Stimulated activated CD4-positive, alpha-beta T cell treated with anti-CD3 and anti-CD28 coated beads, Interleukin-2, amount 100 ng/mL, for 24 hours (primary cell): ENCODE measurements around the gene TMEM270.
"Not testable (repeated sequence)": the region's sequence is repeated elsewhere in the genome, so short reads cannot be mapped to it uniquely, and the experiment has no call there.

Experiments used
- DNase-seq, 2 donors: peaks; one replicate each; pipeline ENCODE4 v3.0.0-alpha.2; 2020

TMEM270 gene, protein sequence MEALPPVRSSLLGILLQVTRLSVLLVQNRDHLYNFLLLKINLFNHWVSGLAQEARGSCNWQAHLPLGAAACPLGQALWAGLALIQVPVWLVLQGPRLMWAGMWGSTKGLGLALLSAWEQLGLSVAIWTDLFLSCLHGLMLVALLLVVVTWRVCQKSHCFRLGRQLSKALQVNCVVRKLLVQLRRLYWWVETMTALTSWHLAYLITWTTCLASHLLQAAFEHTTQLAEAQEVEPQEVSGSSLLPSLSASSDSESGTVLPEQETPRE

DNA sequence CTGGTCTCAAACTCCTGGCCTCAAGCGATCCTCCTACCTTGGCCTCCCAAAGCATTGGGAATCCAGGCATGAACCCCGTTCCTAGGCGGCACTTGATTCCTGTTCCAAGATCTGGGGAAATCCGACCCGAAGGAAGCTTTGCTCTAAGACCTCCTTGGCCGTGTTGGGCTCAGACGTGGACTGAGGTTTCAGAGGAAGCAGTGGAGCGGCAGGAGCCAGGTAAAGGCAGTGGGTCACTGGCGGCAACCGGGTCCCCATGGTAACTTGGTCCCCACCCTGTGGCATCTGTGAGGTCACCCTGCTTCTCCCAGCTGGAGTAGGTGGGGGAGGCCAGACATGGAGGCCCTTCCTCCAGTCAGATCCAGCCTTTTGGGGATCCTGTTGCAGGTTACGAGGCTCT is at the start of gene TMEM270:
Gene TMEM270 (plus strand): TSS at position 301 of the 400 bp plus-strand sequence. CDS start 36 bp downstream, at position 337.
- no peak for DNase-seq

DNA sequence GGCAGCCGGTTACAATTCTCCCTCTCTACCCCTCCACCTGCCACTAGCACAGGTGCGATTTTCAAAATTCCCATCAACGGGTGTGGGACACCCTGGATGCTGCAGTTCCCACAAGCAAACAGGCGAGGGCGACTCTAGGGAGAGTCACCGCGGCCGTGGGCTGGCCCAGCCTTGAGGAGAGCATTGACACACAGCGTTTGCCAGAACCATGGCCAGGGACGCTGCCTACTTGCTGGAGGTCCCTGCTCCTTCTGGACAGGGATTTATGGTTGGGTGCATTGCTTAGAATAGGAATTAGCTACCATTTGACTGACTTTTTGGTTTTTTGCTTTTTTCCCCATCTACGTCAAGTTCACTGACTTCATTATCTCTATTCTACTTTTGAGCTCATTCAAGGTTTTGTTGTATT is 49.2 kb upstream of the TMEM270 start:
- DNase-seq: peak; percentile 64 to 75

DNA sequence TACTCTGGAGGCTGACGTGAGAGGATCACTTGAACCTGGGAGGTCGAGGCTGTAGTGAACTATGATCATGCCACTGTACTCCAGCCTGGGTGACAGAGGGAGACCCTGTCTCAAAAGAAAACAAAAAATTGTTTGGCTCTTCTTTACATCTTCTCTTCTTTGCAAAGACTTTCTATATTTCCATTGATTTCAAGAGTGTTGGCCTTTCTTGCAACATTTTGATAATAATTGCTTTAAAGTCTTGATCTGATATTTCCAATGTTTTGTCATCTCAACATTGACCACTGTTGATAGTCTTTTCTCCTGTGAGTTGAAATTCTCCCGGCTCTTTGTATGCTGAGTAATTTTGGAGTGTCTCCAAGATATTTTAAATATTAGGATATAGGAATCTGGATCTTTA is 48.0 kb upstream of the TMEM270 start:
- DNase-seq: no peak

DNA sequence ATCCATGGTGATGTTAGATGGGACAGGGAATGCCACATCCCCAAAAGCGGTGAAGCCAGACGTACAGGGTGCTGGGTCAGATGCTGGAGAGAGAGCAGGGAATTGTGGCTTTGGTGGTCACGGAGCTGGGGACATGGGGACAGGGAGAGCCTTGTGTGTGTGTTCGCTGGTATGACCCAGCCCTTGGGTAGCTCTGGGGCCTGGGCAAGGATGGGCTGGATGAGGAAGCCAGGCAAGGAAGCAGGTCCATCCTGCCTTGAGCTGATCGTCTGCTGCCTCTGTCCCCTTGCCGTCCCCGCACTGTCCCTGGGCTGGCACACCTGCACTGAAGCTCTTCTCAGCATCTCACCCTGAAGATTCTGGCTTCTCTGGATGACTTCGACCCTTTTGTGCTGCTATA is 45.5 kb upstream of the TMEM270 start:
- DNase-seq: no peak

DNA sequence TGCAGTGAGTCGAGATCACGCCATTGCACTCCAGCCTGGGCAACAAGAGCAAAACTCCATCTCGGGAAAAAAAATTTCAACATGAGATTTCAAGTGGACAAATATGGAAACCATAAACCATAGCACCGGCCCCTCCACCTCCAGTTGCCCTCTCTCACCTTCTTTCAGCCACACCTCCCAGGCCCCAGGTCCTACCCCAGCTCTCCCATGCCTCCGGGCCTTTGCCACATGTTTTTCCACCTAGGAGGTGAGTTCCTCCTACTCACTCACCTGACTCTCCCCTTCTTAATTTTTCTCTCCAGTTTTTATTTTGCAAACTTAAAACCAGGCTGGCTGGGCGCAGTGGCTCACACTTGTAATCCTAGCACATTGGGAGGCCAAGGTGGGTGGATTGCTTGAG is 43.8 kb upstream of the TMEM270 start:
- DNase-seq: no peak

DNA sequence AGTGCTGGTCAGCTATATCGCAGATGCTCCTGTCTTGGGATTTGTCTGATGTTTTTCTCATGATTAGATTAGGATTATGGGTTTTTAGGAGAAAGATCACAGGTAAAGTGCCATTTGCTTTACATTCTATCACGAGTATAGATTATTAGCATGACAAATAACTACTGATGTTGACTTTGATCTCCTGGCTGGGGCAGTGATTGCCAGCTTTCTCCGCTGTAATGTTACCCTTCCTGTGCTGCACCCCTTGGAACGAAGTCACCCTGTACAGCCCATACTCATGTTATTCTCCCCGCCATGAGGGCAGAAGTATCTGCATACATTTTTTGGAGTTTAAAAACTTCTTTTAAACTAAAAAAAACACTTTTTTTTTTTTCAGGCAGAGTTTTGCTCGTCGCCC is 40.9 kb upstream of the TMEM270 start:
- no peak for DNase-seq

DNA sequence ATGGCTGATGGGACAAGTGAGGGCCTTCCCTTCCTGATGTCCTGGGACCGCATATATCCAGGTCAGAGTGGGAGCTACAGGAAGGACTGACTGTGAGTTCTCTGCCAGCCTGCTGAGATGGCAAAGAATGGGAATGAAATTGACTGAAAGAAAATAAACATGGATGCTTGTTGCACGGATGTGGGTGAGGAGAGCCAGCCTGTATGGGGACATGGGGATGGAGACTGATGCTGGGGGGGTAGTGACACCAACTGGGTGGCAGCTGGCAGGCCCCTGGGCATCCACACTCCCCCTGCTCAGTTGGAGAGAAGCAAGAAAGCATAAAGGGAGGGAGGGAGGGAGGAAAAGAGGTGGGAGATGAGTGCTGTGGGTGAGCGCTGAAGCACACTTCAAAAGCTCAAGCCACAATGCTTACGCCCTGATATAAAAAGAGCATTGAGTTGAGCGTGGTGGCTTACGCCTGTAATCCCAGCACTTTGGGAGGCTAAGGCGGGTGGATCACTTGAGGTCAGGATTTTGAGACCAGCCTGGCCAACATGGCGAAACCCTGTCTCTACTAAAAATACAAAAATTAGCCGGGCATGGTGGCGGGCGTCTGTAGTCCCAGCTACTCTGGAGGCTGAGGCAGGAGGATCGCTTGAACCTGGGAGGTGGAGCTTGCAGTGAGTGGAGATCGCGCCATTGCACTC is 39.2 kb upstream of the TMEM270 start:
- DNase-seq: not testable (repeated sequence)

DNA sequence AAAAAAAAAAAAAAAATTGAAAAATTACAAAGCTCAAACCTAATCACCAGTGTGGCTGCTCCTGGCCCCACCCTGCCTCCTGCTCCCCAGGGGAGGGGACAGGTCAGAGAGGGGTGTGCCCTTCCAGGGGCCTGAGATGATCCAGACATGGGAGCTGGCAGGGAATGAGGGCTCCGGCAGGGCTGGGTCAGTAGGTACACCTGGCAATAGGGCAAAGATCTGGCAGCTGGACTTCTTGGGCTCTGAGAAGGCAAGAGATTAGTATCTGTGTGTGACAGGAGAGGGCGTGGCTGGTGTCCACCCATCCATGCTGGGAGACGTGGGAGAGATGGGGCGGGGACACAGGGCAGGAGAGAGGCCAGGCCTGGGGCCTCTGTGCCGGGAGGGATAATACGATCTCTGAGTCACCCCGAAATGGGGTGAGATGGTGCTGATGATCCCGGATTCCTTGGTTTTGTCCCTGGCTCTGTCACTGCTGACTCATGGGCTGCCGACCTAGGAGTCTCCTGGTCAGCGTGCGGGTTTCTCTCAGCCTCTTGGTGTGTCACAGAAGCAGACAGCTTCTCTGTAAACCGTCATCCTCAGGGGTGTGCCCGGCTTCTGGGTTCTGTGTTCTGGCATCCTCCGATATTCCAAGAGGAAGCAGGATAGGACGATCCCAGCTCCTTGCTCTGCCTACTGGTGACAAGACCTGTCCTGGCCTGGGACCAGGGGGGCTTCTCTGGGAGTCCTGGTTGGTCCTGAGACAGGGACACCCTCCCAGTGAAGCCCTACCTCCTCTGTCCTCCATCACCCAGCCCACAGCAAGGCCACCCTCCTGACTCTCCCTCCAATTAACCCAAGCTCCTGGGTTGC is 38.4 kb upstream of the TMEM270 start:
- no peak for DNase-seq

DNA sequence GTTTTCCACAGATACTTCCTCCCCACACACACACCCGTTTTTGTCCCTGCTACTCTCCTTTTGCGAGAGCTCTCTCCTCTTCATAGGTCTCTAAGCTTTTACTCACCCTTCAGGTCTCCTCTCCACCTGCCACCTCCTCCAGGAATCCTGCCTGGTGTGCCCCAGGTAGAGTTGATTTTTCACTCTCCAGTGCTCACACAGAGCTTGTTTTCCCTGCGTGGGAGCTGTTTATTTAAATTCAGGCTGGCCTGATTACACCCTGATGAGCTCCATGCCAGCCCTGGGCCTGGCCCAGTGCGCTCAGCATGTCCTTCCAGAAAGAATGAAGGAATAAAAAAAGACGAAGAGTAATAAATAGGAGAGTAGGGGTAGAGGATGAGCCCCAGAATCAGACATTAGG is 37.7 kb upstream of the TMEM270 start:
- no peak for DNase-seq

DNA sequence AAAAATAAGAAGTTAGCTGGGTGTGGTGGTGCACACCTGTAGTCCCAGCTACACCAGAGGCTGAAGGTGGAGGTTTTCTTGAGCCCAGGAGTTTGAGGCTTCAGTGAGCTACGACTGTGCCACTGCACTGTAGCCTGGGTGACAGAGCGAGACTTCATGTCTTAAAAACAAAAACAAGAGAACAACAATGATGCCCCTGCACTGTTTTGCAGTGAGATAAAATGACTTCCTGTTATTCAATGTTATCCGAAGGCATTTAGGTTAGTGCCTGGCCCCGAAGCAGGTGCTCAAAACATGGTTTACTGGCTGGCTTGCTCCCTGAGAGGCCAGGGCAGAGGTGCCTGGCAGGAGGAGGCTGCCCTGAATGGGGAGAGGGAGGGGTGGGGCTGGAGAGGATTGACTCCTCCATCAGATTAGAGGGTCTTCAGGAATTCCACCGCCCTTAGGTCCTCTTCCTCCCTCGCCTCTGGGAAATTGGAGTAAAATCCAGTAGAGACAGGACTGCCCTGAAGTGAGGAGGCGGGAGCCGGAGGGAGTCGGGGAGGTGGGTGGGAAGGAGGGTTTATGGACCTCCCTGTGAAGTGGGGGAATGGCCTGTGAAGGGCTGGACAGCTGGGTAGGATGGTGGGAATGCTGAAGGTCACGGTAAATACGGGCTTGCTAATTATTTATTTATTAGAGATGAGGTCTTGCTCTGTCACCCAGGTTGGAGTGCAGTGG is 36.9 kb upstream of the TMEM270 start:
- DNase-seq: no peak

DNA sequence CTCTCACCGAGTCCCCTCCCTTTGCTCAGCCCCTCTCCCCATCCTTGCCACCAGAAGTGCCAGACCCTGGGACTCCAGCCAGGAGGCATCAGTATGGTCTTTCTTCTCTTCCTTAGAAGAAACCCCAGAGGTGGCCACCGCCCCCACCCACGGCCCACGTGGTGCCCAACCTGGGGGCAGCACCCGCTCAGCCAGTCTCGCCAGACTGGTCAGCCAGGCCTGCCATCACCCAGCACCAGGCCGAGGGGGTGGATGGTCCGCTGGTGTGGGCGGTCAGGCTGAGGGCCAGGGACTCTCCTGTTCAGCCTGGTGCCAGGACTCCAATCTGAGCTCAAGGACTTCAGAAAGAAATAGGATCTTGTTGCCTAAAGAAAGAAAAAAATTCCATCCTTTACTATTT is 36.0 kb upstream of the TMEM270 start:
- no peak for DNase-seq

DNA sequence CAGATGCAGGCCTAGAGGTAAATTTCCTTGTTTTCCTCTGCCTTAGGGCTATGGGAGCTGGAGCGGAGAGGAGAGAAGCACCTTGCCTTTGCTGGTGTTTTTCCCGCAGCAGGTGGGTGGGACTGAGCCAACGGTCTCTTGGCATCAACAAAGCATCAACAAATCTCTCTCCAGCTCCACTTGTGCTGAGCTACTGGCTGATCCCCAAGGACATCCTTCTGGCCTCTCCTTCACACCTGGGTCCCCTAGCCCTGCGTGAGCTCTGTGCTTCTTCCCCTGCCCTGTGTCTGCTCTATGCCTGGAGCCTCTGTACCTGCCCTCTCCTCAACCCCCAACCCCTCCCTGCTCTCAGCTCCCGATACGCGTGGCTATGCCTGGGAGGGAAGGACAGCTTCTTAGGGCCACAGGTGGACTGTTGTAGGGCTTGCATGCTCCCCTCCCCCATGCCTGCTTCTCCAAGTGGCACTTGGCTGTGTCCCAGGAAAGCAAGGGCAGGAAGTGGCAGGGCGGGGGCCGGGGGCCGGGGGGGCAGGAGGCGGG is 33.3 kb upstream of the TMEM270 start:
- no peak for DNase-seq

DNA sequence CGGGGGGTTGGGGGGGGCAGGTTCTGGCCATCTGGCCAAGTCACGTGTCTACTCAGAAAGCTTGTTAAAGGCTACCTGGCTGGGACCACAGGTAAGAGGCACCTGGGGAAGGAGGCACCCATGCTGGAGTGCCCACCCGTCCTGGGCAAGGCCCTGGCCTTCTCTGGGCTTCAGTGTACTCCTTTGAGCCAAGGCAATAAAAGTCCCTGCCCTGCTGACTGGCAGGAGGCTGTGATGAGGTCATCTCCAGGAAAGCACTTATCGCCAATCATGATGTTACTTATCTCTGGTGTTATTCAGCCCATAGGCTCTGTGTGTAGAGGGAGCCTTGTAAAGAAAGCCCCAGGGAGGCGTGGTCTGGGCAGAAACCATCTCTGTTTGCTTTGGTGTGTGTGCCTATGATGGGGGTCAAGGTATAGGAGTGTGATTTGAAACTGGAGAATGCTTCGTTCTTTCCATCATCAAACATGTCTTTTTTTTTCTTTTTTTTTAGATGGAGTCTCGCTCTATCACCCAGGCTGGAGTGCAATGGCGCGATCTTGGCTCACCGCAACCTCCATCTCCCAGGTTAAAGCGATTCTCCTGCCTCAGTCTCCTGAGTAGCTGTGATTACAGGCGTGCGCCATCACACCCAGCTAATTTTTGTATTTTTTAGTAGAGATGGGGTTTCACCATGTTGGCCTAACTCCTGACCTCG is 32.7 kb upstream of the TMEM270 start:
- DNase-seq: no peak

DNA sequence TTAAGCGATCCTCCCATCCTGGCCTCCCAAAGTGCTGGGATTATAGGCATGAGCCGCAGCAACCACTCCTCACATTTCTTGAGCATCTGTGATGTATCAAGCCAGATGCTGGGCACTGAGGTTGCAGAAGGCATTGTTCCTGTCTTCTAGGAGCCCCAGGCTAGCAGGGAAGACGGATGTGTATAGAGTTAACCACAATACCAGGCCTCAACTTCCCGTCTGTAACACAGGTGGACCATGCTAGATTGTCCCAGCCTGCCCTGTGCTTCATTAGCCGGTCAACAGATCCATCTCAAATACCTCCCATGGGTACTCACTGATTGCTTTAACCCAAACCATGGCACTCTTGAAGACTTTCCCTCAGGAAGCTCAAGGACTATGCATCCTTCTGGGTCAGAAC is 32.0 kb upstream of the TMEM270 start:
- DNase-seq: no peak

DNA sequence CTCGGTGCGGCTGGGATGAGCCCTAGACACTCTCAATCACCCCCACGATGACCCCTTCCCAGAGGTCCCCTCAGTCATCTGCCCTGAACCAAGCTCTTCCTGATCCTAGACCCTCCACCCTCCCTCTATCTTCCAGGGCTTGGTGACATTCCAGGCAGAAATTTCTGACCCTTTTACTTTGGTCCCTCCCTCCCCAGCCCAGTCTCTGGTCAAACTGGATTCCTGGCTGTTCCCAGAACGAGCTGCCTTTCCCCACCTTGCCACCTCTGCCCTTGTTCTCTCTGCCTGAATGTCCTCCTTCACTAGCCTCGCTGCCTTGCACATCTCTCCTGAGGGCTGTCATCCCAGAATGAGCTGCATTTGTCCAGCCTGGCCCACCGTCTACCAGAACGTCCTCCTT is 31.5 kb upstream of the TMEM270 start:
- no peak for DNase-seq

DNA sequence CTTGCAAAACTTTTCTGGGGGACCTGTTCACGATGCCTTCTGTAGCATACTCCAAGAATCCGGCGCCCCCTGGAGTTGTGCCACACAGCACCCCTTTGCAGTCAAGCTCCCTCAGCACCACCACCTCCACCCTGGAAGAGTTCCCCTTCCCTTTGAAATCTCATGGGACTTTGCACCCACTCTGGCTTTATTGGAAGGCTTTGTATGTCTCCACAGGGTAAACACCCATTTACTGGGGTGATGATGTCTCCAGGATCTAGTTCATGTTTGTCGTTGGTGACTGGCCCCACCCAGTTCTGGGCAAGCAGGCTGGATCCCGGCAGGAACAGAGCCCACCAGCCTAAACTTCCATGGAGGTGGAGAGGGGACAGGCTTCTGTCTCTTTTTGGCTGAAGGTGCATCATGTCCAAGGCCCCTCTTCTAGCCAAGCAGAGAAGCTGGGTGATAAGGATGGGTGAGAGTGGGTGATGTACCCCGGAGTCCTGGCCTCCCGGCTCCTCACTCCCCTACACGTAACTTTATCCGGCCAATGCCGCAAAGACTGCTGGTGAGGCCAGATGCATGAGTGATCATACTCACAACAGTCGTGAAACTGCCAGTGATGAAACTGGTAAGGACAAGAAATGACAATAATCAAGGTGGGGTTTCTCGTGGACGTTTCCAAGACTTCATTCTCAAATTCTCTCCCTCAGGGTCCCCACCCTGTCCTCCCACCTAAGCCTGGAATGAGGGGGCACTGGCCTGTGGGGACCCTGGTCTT is 30.9 kb upstream of the TMEM270 start:
- no peak for DNase-seq

DNA sequence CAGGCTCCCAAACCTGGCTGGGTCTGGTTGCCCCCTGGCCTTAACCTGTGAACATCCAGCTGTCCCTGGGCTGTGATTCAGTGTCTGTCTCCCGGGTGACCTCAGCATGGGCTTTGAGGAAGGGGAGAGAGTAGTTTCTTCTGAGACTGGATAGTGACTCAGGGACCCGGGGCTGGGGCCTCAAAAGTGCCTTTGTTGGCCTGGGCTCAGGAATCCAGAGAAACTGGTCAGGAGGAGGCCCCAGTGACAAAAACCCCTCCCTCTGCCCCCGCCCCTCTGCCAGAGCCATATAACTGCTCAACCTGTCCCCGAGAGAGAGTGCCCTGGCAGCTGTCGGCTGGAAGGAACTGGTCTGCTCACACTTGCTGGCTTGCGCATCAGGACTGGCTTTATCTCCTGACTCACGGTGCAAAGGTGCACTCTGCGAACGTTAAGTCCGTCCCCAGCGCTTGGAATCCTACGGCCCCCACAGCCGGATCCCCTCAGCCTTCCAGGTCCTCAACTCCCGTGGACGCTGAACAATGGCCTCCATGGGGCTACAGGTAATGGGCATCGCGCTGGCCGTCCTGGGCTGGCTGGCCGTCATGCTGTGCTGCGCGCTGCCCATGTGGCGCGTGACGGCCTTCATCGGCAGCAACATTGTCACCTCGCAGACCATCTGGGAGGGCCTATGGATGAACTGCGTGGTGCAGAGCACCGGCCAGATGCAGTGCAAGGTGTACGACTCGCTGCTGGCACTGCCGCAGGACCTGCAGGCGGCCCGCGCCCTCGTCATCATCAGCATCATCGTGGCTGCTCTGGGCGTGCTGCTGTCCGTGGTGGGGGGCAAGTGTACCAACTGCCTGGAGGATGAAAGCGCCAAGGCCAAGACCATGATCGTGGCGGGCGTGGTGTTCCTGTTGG is 30.0 kb upstream of the TMEM270 start, which contains the start of gene CLDN4:
Gene CLDN4 (plus strand): TSS at position 316 of the 903 bp plus-strand sequence. CDS start 206 bp downstream, at position 522.
- no peak for DNase-seq

DNA sequence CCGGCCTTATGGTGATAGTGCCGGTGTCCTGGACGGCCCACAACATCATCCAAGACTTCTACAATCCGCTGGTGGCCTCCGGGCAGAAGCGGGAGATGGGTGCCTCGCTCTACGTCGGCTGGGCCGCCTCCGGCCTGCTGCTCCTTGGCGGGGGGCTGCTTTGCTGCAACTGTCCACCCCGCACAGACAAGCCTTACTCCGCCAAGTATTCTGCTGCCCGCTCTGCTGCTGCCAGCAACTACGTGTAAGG is 29.4 kb upstream of the TMEM270 start:
- DNase-seq: no peak

DNA sequence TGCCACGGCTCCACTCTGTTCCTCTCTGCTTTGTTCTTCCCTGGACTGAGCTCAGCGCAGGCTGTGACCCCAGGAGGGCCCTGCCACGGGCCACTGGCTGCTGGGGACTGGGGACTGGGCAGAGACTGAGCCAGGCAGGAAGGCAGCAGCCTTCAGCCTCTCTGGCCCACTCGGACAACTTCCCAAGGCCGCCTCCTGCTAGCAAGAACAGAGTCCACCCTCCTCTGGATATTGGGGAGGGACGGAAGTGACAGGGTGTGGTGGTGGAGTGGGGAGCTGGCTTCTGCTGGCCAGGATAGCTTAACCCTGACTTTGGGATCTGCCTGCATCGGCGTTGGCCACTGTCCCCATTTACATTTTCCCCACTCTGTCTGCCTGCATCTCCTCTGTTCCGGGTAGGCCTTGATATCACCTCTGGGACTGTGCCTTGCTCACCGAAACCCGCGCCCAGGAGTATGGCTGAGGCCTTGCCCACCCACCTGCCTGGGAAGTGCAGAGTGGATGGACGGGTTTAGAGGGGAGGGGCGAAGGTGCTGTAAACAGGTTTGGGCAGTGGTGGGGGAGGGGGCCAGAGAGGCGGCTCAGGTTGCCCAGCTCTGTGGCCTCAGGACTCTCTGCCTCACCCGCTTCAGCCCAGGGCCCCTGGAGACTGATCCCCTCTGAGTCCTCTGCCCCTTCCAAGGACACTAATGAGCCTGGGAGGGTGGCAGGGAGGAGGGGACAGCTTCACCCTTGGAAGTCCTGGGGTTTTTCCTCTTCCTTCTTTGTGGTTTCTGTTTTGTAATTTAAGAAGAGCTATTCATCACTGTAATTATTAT is 28.9 kb upstream of the TMEM270 start:
- DNase-seq: no peak

DNA sequence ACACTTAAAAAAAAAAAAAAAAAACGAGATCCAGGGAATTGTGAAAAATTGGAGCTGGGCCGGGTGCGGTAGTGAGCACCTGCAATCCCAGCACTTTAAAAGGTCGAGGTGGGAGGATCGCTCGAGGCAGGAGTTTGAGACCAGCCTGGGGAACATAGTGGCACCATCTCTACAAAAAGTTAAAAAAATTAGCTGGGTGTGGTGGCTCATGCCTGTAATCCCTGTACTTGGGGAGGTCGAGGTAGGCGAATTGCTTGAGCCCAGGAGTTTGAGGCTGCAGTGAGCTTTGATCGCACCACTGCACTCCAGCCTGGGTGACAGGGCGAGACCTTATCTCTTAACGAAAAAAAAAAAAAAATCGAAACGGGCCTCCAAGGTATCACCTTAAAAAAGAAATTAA is 28.2 kb upstream of the TMEM270 start:
- no peak for DNase-seq
